Measurements from ENCODE around the gene MUTYH.

Gene MUTYH

DNA sequence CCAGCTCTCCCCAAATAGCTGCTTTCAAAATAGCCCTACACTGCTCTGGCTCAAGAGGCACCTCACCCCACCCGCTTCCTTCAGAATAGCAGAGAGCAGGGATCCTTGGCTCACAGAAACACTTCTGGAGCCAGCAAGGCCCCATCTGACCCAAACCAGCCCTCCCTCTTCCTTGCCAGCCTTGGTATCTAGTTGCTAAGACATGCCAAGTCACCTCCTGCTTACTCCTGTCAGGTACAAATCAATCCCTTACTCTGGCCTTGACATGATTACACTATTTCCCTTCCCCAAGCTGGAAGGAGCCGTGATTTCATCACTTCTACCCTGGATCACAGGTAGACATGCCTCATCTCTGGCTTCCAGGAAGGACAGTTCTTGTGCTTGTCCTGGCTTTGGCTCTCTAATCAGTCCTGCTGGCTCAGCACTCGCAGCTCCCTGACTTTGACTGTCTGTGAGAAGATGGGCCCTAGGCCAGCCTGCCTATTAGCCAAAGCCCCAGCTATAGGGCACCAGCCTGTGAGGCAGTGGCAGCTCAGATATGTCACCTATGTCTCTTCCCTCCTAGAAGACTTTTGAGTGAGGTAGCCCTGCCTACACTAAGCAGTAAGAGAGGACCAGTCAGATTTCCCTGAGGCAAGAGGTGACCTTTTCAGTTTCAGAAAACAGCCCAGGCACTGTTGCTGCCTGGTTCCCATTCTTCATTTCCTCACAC is 8.9 kb upstream of the MUTYH start:
- DNase-seq (ENCODE audit: low spot score), result no peak

DNA sequence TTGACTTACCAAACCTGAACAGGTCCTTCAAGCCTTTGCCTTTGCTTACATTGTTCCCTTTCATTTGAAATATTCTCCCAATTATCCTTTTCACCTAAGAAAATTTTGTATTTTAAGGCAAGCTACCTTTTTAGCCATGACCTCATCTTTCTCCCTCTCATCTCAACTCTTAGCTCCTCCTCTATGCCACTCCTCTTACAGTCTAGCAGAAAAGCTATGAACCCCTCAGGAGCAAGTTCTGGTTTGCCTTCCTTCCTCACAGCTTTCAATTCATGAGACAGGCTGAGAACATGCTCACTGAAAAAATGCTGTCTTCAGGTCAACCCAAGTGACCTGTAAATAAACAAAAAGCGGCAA is 8.3 kb upstream of the MUTYH start:
- no peak for DNase-seq (ENCODE audit: low spot score)

DNA sequence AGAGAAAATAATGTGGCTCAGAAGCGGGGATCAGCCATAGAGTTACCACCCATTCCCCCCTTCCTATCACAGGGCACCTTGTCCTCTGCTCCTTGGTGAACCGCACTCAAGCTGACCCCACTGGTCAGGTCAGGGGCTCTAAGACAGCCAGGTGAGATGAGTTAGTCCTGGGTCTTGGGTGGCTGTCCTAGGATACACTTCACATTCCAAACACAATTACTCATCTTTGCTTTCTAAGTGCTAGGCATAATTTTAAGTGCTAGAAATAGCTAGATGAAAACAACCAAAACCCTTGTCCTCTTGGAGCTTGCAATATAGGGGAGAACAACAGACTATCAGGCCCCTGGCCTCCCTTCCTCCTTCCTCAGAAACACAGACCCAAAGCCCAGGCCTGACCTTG is 7.8 kb upstream of the MUTYH start:
- DNase-seq (ENCODE audit: low spot score), result no peak

DNA sequence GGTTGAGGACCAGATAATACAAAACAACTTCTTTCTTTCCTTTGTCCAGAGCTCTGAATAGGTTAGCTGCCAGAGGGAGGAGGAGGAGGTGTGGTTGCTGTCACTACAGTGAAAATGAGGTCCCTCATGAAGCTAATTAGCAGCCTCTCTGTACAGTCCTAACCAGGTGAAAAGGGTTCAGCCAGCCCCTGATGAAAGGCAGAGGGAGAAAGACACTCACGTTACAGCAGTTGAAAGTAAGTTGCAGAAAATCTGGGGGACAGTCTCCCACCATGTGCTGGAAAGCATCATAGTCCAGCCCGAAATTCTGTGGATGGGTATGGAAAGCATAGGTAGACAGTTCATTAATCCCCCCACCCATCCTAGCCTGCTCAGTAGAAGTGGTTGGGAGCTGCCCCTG is 6.2 kb upstream of the MUTYH start:
- DNase-seq (ENCODE audit: low spot score), result no peak

DNA sequence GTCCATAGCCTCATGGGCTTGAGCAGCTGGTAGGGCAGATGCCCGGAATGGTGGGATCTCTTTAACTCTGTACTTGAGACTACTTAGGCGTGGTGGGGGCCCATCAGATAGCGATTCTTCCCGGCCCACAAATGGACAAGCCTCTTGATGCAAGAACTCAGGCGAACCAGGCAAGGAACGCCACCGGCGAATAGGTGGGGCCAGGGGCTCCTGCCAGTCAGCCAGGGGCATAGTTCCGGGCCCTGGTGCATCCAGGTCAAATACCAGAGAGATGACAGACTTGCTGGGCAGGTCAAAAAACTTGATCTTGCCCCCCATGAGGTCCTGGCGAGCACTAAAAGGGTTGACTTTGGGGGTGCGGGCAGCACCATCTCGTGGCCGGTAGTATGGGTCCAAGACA is 4.8 kb upstream of the MUTYH start:
- DNase-seq (ENCODE audit: low spot score), result no peak

DNA sequence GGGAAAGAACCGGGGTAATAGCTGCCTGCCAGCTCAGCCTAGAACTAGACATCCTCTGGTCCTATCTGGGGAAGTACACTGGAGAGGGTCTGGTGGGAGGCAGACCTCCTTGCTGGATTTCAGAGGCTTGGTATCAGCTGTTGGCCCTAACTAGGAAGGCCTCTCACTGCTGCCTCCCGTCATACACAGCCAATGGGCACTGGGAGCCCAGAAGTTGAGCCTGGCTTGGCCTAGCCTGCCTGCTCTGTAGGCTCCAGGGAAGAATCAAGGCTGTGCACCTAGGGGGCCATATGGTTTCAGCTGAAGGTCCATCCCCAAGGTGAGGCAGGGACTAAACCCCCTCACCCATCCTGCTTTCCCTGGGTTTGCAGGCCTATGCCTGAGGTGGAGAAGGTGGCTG is 4.3 kb upstream of the MUTYH start:
- no peak for DNase-seq (ENCODE audit: low spot score)

DNA sequence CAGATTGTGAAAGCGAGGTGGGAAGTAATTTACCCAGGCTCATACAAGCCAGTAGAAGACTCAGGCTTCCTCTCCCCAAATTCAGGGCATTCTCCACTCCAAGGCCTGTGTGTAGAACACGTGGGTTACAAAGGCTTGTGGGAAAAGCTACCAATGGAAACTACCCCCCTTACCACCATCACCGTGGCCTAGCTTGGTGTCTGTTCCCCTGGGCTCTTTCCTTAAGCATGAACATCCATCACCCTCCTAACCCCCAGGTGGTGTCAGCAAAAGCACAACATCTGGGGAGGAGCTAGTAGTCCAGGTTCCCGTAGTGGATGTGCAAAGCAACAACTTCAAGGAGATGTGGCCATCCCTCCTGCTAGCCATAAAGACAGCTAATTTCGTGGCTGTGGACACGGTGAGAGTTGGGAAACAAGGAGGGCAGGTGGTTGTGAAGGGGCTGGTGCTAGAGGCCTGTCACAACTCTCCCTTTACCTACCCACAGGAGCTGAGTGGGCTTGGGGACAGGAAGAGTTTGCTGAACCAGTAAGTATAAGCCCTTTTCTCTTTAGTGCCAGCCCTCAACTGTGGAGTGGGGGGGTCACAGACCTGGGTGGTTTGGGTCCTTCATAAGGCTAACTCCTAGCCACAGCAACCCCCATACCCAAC is 701 bp upstream of the MUTYH start:
- DNase-seq (ENCODE audit: low spot score), result no peak

DNA sequence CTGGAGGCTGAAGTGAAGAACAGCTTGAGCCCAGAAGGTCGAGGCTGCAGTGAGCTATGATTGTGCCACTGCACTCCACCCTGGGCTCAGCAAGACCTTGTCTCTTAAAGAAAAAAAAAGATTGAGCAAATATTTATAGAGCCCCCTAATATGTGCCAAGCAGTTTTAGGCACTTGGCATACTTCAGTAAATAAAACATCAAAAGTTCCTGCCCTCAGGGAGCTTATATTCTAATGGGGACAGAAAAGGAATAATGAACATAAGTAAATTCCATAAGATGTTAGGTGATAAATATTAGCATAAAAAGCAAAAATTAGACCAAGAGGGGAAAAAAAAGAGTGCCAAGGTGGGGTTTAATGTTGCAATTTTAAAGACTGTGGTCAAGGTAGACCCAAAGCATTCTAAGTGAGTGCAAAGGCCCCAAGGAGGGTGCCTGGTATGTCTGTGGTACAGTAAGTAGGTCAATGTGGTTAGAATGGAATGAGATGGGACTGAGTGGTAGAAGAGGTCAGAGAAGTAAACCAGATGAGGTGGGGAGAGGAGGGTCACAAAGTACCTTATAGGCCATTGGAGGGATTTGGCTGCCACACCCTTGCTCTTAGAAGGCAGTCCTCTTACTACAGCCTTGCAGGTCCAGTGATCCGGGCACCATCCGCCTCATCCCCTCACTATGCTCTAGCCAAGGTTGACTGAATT is 2.5 kb downstream of the MUTYH start:
- DNase-seq (ENCODE audit: low spot score), result no peak

DNA sequence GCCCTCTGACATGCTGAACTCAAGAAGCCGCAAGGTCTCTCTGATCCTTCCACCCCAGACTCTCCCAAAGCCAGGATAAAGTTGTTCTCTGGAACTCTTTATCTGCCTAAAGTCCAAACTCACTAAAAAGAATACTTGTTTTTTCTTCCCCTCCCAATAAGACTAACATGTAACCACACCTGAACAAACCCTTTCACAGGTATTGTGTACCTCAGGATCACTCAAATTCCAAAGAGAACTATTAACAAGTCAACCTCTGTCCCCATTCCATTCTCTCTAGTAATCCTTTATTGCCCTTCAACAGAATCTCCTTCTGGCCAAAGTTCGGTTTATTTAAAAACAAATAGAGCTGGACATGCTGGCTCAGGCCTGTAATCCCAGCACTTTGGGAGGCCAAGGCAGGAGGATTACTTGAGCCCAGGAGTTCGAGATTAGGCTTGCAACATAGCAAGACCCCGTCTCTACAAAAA is 4.3 kb downstream of the MUTYH start:
- DNase-seq (ENCODE audit: low spot score), result no peak

DNA sequence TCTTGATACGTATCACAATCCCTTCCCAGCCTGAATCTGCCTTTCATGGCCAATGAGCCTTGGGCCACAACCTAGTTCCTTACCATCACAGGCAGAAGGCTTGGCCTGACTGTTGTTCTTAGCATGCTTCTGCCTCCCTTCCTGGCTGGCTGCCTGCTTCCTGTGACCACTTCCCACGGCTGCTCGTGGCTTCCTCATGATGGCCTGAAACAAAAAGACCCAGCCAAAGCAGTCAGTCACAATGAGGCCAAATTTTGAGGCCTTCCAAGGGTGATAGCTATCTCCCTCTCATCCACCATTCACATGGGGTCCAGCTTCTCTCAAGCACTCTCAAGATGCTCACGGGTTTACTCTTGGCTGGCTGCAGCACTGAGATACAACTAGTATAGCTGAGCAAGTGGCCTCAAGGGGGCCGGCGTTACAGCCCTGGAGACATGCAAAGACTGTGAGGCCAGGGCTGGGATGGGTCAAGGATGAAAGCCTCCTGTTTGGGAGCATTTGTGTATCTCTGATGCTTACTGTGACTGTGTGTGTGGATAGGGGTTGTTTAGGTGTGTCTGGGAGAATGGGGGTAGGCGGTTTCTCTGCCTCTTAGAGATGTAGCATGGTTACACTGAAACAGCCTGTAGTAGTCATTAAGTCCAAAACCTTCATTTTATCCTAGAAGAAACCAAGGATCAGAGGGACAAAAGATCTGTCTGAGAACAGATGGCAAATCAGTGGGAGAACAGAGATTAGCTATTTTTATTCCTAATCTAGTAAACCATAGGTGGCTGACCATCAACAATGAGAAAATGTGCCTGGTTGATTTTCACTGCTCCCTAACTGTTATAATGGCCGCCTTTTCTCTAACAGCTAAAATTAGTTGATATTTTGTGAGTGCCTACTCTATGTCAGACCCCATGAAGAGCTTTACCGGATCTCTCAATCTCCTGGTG is 5.7 kb downstream of the MUTYH start:
- DNase-seq (ENCODE audit: low spot score), result no peak

DNA sequence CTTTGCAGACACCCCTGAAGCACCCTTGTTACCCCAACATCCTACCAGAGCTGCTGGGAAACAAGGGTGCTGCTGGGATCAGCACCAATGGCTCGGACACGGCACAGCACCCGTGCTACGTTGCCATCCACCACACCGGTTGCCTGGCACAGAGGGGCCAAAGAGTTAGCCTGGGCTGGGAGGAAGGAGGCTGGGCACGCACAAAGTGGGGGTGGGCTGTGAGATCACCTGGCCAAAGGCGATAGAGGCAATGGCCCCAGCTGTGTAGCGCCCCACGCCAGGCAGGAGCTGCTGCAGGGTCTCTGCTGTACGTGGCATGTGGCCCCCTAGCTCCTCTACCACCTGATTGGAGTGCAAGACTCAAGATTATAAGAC is 7.9 kb downstream of the MUTYH start:
- no peak for DNase-seq (ENCODE audit: low spot score)

DNA sequence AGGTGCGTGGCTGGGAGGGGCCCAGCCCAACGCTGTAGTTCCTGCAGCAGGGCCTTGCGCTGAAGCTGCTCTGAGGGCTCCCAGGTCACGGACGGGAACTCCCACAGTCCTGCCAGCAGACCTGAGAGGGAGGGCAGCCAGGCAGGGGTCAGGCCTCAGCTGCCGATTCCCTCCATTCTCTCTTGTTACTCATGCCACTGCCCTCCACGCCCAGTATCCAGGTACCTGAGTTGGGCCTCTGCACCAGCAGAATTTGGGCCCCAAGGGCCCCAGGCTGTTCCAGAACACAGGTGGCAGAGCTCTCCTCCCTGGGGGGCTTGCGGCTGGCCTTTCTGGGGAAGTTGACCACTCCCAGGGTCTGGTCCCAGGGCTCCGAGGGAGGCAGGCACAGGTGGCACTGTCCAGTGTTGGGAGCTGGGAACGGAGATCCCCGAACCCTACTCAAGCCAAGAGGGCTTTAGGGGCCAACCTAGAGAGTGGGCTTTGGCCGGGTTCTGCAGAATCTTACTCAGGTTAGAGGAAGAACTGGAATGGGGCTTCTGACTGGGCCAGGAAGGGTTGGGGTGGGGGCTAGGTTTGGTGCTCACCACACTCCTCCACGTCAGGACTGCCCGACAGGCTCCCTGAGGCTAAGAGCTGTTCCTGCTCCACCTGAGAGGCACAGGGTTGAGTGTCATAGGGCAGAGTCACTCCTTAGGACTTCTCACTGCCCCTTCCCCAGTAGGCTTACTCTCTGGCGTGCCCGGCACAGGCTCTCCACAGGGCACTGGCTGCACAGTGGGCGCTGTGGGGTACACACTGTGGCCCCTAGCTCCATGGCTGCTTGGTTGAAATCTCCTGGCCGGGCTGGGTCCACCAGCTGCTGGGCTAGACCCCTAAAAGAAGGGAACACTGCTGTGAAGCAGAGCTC is 8.5 kb downstream of the MUTYH start:
- no peak for DNase-seq (ENCODE audit: low spot score)

DNA sequence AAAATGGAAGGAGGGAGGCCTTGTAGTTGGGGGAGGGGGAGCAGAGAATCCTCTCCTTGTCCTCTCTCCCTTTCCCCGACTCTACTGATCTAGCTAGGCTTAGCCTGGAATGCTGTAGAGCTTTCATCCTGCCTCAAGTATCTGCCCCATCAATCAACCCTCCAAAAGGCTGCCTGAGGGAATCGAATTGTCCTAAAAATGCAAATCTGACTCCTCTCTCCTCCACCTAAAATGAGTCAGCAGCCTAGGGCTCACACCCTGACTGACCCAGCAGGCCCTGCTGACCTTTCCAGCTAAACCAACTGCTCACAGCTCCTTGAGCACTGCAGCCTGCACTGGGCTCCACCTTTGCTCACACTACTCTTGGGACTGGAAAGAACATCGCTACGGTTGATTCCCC is 10.8 kb downstream of the MUTYH start:
- DNase-seq (ENCODE audit: low spot score), result no peak

DNA sequence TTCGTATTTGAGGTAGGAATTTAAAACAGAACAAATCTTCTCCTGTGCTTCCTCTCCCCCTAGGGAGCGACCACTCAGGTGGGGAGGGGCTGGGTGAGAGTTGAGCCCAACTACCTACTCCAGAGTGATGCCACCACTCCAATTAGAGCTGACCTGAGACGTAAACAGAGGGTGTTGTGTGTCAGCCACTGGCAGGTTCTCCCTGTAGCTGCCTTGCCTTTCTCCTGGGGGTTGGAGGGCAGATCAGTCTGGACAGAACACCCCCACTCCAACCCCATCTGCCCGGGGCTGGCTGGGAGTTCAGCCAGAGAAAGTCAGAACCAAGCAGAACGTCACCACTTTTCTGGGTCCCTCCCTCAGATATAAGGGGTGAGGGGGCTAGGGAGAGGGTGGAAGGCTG is 11.6 kb downstream of the MUTYH start:
- no peak for DNase-seq (ENCODE audit: low spot score)

DNA sequence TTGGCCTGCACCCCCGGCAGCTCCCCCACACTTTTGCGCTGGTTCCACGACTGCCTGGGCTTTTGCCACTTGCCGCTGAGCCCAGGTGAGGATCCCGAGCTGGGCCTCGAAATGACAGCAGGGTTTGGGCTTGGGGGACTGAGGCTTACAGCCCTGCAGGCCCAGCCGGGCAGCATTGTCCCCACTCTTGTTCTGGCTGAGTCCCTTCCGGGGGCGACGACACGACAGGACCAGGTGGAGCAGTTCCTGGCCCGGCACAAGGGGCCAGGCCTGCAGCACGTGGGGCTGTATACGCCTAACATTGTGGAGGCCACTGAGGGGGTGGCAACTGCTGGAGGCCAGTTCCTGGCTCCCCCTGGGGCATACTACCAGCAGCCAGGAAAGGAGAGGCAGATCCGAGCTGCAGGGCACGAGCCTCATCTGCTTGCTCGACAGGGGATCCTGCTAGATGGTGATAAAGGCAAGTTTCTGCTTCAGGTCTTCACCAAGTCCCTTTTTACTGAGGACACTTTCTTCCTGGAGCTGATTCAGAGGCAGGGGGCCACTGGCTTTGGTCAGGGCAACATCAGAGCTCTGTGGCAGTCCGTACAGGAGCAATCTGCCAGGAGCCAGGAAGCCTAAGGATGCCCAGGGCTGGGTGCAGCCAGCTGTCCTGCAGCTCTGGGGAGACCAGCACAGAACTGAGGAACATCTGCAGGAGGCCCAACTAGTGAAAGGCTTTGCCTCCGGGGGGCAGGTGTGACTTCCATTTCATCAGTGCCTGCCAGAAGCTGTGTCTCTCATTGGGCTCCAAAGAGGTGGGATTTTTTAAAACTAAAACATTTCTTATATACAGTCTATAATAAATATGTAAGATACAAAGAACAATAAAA is 12.4 kb downstream of the MUTYH start:
- no peak for DNase-seq (ENCODE audit: low spot score)

DNA sequence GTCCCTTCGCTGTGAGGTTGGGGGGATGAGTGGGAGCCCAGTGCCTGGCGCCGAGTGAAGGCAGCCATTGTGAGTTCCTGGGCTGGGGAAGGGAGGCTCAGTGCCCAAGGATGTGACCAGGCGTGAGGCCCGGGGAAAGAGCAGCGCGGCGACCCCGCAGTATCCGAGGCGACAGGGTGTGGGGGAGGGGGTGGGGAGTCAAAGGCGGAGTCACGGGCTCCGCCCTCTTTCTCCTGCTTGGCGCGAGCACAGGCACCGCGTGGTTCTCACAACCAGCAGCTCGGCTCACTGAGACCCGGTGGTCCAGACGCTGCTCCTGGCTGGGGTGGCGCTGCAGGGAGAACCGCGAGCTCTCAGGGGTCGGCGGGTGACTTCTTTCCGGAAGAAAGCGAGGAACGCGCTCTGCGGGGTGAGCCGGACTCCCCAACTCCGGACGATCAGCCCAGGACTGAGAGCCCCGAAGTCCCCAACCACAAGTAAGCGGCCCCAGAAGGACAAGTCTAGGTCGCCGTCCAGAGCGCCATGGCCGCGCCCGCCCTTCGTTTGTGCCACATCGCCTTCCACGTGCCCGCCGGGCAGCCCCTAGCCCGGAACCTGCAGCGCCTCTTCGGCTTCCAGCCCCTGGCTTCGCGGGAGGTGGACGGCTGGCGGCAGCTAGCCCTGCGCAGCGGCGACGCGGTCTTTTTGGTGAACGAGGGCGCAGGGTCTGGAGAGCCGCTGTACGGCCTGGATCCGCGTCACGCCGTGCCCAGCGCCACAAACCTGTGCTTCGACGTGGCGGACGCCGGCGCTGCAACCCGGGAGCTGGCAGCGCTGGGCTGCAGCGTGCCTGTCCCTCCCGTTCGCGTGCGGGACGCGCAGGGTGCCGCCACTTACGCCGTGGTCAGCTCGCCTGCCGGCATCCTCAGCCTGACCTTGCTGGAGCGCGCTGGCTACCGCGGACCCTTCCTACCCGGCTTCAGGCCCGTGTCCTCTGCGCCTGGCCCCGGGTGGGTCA is 13.3 kb downstream of the MUTYH start, which contains the start of gene HPDL:
HPDL (plus strand) TSS at position 269 of the 997 bp plus-strand sequence; CDS start at position 523, 254 bp downstream.
- peak; percentile 78 for DNase-seq (ENCODE audit: low spot score)

DNA sequence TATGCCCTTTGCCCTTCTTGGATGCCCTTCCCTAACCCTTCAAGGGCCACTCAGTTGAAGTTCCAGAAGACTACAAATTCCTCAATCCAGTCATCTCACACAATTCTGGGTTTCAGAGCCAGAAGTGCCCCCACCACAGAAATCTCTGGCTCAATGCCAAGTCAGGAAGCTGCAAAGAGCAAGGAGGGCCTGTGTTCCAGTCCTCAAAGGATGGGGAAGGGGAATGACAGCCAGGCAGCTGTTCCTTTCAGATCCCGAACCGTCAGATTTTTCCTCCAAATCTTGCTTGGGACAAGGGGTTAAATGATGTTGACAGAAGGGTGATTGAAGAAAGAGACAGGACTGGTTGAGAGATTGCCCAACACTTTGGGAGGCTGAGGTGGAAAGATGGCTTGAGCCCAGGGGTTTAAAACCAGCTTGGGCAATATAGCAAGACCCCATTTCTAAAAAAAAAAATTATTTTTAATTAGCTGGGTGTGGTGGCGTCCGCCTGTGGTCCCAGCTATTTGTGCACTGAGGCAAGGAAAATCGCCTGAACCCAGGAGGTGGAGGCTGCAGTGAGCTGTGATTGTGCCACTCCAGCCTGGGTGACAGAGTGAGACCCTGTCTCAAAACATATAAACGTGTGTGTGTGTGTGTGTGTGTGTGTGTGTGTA is 14.3 kb downstream of the MUTYH start:
- DNase-seq (ENCODE audit: low spot score), result no peak

DNA sequence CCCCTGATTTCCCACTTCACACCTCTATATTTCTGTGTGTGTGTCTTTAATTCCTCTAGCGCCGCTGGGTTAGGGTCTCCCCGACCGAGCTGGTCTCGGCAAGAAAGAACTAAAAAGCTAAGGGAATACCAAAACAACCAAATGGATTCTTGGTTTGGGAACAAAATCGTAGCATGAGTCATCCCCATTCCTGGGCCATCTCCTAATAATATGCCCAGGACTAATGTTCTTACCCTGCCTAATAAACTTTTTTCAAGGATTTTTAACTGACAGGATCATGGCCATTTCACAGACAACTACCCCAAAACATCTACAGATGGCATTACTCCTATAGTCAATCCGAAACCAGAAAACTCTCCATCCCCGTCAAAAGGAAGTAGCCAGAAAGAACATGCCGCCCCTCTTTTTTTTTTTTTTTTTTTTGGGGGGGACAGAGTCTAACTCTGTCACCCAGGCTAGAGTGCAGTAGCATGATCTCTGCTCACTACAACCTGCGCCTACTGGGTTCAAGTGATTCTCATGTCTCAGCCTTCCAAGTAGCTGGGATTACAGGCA is 17.7 kb downstream of the MUTYH start:
- peak; percentile 10 for DNase-seq (ENCODE audit: low spot score)

Measured in AG08396 (cell line).